ENCODE data around the gene GALK1.

Gene GALK1

DNA sequence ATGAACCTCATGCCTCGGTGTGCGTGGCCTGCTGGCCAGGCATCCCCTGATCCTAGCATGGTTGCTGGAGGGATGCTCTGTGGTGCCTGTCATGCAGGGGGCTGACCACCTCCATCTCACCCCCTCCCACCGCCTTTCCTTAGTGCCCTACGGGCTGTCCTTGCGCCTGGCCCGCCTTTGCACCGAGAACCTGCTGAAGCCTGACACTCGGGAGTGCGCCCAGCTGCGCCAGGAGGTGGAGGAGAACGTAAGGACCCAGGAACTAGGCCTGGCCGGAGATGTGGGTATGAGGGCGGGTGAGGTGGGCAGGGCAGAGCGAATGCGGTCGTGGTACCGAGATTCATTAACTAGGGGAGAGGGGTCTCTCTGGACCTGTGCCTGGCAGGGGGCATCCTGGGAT is 24.8 kb downstream of the GALK1 start:
- DNase-seq (ENCODE audit: low read depth): no peak
- in situ Hi-C loops (cut with HindIII; ENCODE audit: low sequenced_read_pairs): no loop called here
- H3K4me3 ChIP-seq (ENCODE audit: low read depth, low read length): no peak overlapping the region
- no peak for TF ChIP-seq CTCF (IDR thresholded peaks at IDR 0.05; ENCODE audit: low read depth, low read length, missing control alignments)

DNA sequence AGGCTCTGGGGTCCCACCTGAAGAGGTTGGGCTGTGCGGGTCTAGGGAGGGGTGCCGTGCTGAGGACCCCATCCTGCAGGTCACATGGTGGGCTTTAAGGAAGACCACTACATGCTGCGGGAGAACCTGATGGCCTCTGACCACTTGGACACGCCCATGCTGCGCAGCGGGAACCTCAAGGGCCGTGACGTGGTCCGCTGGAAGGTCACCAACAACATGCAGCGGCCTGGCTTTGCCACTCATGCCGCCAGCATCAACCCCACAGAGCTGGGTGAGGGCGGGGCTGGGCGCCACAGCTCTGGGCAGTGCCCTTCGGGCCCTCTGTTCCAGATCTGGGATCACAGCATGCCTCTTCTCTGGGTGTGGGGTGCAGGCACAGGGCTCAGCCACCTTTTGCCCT is 25.2 kb downstream of the GALK1 start:
- in situ Hi-C loops (cut with HindIII; ENCODE audit: low sequenced_read_pairs): no loop called here
- no peak overlapping the region for H3K4me3 ChIP-seq (ENCODE audit: low read depth, low read length)
- no peak for DNase-seq (ENCODE audit: low read depth)
- TF ChIP-seq CTCF (IDR thresholded peaks at IDR 0.05; ENCODE audit: low read depth, low read length, missing control alignments): no peak

DNA sequence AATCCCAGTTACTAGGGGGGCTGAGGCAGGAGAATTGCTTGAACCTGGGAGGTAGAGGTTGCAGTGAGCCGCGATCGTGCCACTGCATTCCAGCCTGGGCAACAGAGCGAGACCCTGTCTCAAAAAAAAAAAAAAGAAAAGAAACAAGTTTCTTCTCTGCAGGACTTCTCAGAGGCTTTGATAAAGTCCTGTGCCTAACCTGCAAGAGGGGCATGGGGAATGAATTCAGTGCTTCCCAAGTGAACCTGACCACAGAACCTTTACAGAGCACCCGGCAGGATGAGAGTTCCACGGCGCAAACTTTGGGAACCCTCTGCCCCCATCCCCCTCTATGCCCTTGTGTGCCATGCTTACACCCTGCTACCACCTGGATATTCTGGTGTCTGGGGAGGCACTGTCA is 25.8 kb downstream of the GALK1 start:
- no peak for DNase-seq (ENCODE audit: low read depth)
- no peak overlapping the region for H3K4me3 ChIP-seq (ENCODE audit: low read depth, low read length)
- in situ Hi-C loops (cut with HindIII; ENCODE audit: low sequenced_read_pairs): no loop called here
- no peak for TF ChIP-seq CTCF (IDR thresholded peaks at IDR 0.05; ENCODE audit: low read depth, low read length, missing control alignments)

DNA sequence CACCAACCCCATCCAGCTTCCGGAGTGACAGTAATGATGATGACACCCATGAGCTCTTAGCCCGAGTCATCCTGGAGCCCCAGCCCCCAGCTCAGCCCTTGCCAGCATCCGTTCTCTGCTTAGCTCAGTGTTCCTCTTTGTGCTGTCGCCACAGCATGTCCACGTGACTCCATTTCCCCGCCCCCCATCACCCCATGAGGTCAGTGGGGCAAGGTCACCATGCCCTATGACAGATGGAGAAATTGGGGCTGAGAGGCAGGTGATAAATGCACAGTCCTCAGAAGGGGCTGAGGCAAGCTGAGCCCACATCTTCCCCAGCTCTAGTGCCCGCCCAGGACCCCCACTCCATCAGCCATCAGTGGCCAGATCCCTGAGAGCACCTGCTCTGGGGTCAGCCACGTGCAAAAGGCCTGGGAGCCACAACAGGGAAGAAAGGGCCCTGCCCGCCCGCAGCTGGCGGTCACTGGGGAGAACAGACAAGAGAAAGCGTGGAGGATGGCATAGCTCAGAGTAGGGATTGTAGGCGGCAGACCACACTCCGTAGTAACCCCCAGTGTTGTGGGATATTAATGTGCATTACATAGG is 26.7 kb downstream of the GALK1 start:
- DNase-seq (ENCODE audit: low read depth): no peak
- in situ Hi-C loops (cut with HindIII; ENCODE audit: low sequenced_read_pairs): no loop called here
- TF ChIP-seq CTCF (IDR thresholded peaks at IDR 0.05; ENCODE audit: low read depth, low read length, missing control alignments): no peak
- H3K4me3 ChIP-seq (ENCODE audit: low read depth, low read length): no peak overlapping the region

- in situ Hi-C loops (cut with HindIII; ENCODE audit: low sequenced_read_pairs): no loop called here
- no peak for DNase-seq (ENCODE audit: low read depth)
- TF ChIP-seq CTCF (IDR thresholded peaks at IDR 0.05; ENCODE audit: low read depth, low read length, missing control alignments): no peak
- no peak overlapping the region for H3K4me3 ChIP-seq (ENCODE audit: low read depth, low read length)
Observed at GRCh38 chr17:75737133-75737962, 27.6 kb downstream of the GALK1 start.

DNA sequence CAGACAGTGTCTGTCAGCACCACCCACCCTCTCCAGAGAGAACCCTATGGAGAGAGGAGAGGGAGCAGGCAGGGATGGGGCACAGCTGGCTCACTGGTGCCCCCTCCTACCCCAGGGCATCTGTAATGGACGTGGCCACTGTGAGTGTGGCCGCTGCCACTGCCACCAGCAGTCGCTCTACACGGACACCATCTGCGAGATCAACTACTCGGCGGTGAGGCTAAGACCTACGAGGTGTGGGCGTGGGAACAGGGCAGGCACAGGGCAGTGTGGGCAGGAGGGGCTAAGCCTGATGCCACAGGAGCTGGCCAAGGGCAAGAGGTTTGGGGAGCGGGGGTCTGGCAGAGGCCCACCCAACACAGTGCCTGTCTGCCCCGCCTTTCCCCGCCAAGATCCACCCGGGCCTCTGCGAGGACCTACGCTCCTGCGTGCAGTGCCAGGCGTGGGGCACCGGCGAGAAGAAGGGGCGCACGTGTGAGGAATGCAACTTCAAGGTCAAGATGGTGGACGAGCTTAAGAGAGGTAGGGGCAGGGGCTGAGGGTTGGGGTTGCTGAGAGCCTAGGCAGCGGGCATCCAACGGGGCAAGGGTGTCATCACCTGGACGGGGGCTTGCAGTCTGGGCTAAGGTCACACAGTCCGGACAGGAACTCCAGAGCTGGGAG is 28.7 kb downstream of the GALK1 start:
- no peak for DNase-seq (ENCODE audit: low read depth)
- in situ Hi-C loops (cut with HindIII; ENCODE audit: low sequenced_read_pairs): no loop called here
- no peak overlapping the region for H3K4me3 ChIP-seq (ENCODE audit: low read depth, low read length)
- no peak for TF ChIP-seq CTCF (IDR thresholded peaks at IDR 0.05; ENCODE audit: low read depth, low read length, missing control alignments)

Data from astrocyte of the cerebellum (primary cell).